Measurements from ENCODE around the gene SYPL2.
"Not testable (repeated sequence)": the region's sequence is repeated elsewhere in the genome, so short reads cannot be mapped to it uniquely, and the experiment has no call there.

The SYPL2 gene

GRCh38 chr1:109466452-109467300, at the start of gene SYPL2:
TSS of gene SYPL2 (plus strand) at chr1:109466546. CDS start at chr1:109466844, 298 bp downstream.
- in situ Hi-C loops (cut with MboI; ENCODE audit: low pct_unique_long_range_greater_than_20kb, low sequenced_read_pairs), result no loop called here

DNA sequence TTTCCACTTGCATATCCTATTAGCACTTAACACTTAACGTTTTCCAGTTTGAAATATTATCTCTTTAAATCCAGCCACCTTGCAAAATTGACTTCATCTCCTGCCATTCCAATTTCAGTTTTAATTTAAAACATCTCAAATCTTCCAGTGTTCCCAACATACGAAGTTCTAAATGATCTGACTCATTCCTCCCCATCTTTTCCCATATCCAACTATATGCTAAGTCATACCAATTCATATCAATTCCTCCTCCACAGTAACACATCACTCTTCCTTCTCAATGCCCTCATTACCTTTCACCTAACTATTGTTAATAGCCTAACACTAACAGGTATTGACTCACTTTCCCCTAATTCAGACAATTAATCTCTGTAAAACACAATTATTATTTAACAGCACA, 42.8 kb upstream of the SYPL2 start:
- in situ Hi-C loops (cut with MboI; ENCODE audit: low pct_unique_long_range_greater_than_20kb, low sequenced_read_pairs), result no loop called here
- no peak for DNase-seq

More at GRCh38 chr1:109466452-109467300, at the start of gene SYPL2:
- DNase-seq, result peak; percentile 31

DNA sequence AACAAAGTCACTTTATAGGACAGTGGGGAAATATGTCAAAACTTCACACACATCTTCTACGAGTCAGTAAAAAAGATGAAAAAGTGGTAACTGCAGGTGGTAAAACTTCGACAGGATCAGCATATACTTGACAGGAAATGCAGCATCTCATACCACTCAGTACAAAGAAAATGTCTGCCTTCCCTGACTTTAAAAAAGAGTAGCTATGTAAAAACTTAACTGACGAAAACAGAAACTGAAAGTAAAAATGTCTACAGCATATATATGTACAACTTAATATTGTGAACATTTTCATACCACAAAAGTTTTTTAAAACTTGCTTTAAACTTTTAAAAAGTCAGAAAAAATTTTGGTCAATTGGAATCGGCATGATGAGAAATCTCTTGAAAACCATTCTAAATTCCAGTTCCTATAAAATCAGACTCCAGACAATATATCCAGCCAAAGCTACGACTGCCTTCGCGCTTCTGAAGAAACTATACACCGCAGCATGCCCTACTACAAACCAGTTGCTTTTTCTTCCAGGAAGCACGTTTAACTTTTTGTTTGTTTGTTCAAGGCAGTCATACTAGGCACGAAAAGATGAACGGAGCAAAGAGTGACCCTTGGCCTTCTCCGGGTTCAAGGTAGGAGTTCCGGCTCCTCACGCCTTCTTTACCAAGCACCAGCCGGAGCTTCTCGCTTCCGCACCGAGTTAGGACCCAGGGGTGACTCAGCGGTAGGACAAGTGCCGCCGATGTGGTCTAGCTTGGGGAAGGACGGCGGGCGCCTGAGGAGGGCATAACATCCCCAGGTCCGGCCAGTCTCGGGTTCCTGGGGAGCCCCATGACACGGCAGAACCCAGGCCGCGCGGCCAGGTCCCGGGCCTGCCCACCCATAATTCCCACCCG, 40.7 kb upstream of the SYPL2 start:
- no peak for DNase-seq
- in situ Hi-C loops (cut with MboI; ENCODE audit: low pct_unique_long_range_greater_than_20kb, low sequenced_read_pairs), result no loop called here

GRCh38 chr1:109426281-109427170, 39.8 kb upstream of the SYPL2 start, which contains the start of gene PSMA5:
TSS of gene PSMA5 (minus strand) at chr1:109426448. CDS start at chr1:109426330, 118 bp downstream.
- peak; percentile 99 for DNase-seq
- in situ Hi-C loops (cut with MboI; ENCODE audit: low pct_unique_long_range_greater_than_20kb, low sequenced_read_pairs), result no loop called here

- no peak for DNase-seq
These were observed 39.2 kb upstream of the SYPL2 start for GRCh38 chr1:109427171-109427467.

DNA sequence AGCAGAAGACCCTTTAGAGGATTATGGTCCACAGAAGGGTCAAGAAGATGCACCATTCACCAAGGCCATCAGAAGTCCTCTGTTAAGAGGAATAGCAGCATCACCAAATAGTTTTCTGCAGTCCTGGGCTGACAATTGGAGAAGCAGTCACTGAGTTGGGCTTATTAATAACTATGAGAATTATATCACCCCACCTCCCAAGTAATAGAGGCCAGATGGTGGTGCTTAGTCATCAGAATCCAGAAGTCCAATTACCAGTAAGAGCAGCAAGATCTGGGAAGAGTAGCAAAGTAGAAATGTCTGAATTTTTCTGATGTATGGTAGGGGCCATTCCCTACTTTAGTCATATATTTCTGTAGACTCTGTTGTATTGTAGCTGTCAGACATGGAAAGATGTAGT, 34.0 kb upstream of the SYPL2 start:
- in situ Hi-C loops (cut with MboI; ENCODE audit: low pct_unique_long_range_greater_than_20kb, low sequenced_read_pairs), result no loop called here
- no peak for DNase-seq

More at GRCh38 chr1:109427171-109427467, 39.2 kb upstream of the SYPL2 start:
- in situ Hi-C loops (cut with MboI; ENCODE audit: low pct_unique_long_range_greater_than_20kb, low sequenced_read_pairs), result no loop called here

DNA sequence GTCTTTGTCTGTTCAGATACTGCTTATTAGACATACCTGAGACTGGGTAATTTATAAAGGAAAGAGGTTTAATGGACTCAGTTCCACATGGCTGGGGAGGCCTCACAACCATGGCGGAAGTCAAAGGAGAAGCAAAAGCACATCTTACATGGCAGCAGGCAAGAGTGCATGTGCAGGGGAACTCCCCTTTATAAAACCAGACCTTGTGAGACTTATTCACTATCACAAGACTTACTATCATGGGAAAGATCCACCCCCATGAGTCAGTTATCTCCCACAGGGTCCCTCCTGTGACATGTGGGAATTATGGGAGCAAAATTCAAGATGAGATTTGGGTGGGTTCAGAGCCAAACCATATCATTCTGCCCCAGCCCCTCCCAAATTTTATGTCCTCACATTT, 33.0 kb upstream of the SYPL2 start:
- in situ Hi-C loops (cut with MboI; ENCODE audit: low pct_unique_long_range_greater_than_20kb, low sequenced_read_pairs), result no loop called here
- DNase-seq, result no peak

- in situ Hi-C loops (cut with MboI; ENCODE audit: low pct_unique_long_range_greater_than_20kb, low sequenced_read_pairs), result no loop called here
These were observed 31.9 kb upstream of the SYPL2 start for GRCh38 chr1:109434484-109434883.

DNA sequence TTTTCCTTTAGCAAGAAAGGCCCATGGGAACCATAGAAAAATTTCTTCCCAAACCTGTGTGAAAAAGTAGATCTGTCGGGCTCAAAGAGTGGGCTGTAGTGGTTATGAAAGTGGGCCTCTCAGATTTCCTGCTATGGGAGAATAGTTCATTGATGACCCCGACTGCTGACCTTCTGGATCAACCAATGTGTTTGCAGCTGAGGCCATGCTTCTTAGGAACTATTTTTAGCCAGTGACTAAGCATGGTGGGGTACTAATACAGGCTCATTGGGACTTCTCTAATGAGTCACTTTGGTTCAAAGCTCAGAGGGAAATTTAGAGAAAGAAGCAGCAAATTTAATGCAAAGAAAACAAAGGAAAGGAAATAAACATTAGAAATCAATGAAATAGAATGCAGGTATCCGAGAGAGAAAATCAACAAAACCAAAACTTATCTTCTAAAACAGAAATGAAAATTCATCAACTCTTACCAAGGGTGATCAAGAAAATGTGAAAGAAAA, 27.5 kb upstream of the SYPL2 start:
- no peak for DNase-seq
- in situ Hi-C loops (cut with MboI; ENCODE audit: low pct_unique_long_range_greater_than_20kb, low sequenced_read_pairs), result no loop called here

More at GRCh38 chr1:109434484-109434883, 31.9 kb upstream of the SYPL2 start:
- no peak for DNase-seq

DNA sequence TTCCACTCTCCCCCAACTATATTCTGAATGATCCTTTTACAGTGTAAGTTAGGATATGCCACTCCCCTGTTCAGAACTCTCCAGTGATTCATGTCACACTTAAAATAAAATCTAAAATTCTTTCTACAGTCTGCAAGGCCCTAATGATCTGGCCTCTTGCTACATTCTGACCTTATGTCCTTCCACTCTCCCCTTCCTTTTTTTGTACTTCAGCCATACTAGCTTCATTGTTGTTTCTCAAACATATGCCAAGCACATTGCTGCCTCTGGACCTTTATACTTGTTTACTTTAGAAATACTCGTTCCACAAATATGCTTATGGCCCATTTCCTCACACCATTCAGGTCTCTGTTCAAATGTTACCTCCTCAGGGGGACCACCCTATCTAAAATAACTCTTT, 25.3 kb upstream of the SYPL2 start:
- in situ Hi-C loops (cut with MboI; ENCODE audit: low pct_unique_long_range_greater_than_20kb, low sequenced_read_pairs), result no loop called here
- DNase-seq, result no peak

DNA sequence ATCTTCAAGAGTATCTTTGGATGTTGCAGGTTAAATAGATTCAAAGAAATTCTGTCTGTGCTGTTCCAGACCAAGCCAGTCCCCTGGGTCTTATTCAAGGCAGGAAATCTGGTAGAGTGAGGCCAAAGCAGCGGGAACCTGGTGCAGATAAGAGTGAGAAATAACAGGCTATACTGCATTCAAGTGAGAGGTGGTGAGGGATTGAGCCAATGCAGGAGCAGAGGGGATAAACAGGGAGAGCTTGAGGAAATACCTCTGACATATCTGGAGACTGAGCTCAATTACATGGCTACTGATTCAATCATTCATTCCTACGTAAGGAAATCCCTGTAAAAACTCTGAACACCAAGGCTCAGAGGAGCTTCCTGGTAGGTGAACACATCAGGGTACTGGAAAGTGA, 22.9 kb upstream of the SYPL2 start:
- no peak for DNase-seq
- in situ Hi-C loops (cut with MboI; ENCODE audit: low pct_unique_long_range_greater_than_20kb, low sequenced_read_pairs), result no loop called here

GRCh38 chr1:109444346-109444745, 22.0 kb upstream of the SYPL2 start:
- in situ Hi-C loops (cut with MboI; ENCODE audit: low pct_unique_long_range_greater_than_20kb, low sequenced_read_pairs), result no loop called here
- DNase-seq, result no peak

DNA sequence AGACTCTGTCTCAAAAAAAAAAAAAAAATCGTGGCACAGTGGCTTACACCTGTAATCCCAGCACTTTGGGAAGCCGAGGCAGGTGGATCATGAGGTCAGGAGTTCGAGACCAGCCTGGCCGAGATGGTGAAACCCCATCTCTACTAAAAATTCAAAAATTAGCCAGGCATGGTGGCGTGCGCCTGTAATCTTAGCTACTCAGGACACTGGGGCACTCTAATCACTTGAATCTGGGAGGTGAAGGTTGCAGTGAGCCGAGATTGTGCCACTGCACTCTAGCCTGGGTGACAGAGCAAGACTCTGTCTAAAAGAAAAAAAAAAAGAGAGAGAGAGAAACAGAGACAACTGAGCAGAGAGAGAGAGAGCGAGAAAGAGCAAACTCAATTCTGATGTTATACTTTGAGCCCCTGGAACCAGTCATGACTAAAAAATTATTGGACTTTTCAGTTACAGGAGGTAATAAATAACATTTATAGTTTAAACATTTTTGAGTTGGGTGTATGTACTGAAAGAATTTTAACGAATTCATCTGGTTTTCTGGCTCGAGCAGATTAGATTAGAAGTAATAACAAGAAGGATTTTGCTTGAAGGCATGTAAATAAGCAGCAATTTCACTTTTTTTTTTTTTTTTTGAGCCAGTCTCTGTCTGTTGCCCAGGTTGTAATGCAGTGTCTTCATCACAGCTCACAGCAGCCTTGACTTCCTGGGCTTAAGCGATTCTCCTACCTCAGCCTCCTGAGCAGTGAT, 20.2 kb upstream of the SYPL2 start:
- in situ Hi-C loops (cut with MboI; ENCODE audit: low pct_unique_long_range_greater_than_20kb, low sequenced_read_pairs); DNase-seq: not testable (repeated sequence)

DNA sequence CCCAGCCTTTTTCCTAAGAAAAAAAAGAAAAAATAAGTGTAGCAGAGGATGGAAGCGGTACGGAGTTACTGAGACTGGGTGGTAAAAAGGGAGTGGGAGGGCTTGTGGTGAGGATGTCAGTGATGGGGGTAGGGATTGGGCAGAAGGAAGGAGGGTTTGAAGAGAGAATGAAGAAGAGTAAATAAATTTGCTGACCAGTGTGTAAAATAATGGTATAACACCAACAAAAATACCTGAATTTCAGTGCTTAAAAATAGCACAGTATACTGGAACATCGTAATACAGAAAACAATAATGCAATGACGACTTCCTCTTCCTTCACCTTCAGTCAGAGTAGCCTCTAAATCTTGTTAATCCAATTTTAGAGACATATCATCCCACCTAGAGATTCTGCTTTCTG, 18.8 kb upstream of the SYPL2 start:
- in situ Hi-C loops (cut with MboI; ENCODE audit: low pct_unique_long_range_greater_than_20kb, low sequenced_read_pairs), result no loop called here
- no peak for DNase-seq

- no peak for DNase-seq
- in situ Hi-C loops (cut with MboI; ENCODE audit: low pct_unique_long_range_greater_than_20kb, low sequenced_read_pairs), result no loop called here
These were observed 11.7 kb upstream of the SYPL2 start for GRCh38 chr1:109454497-109455133.

GRCh38 chr1:109457819-109458218, 8.5 kb upstream of the SYPL2 start:
- in situ Hi-C loops (cut with MboI; ENCODE audit: low pct_unique_long_range_greater_than_20kb, low sequenced_read_pairs), result no loop called here
- no peak for DNase-seq

DNA sequence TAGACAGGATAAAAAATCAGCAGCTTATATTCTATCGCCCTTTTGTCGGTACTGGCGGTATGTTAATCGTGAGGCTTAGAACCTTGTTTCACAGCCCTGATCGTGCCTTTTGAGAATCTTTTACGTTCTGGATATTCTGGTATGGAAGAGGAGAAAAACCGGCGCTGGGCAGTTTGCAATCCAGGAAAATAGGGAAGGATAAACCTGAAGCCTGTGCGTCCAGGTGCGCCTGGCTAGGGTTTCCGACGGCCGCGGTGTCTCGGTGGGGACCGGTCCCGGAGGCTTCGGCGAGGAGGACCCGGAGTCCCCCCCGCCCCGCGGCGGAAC, 258 bp upstream of the SYPL2 start:
- no peak for DNase-seq
- in situ Hi-C loops (cut with MboI; ENCODE audit: low pct_unique_long_range_greater_than_20kb, low sequenced_read_pairs), result no loop called here

GRCh38 chr1:109467301-109467777, 993 bp downstream of the SYPL2 start:
- in situ Hi-C loops (cut with MboI; ENCODE audit: low pct_unique_long_range_greater_than_20kb, low sequenced_read_pairs), result no loop called here
- peak; percentile 20 for DNase-seq
